HG03103 (cell line): Measurements from ENCODE around the gene PSKH1.
"Not testable (repeated sequence)": the region's sequence is repeated elsewhere in the genome, so short reads cannot be mapped to it uniquely, and the experiment has no call there.

Experiments used
- ATAC-seq: cut with Tn5 transposase; IDR thresholded peaks from one replicate; pipeline ENCODE4 v1.9.1; 2021; ENCODE audit warnings: low read depth; ENCODE audit not compliant: unreplicated experiment

The PSKH1 gene

GRCh38 chr16:67972285-67972684, 79.2 kb downstream of the PSKH1 start:
- not testable (repeated sequence) for ATAC-seq

GRCh38 chr16:67975321-67976105, 82.5 kb downstream of the PSKH1 start:
- no peak for ATAC-seq

GRCh38 chr16:67976205-67976604, 83.2 kb downstream of the PSKH1 start:
- no peak for ATAC-seq

GRCh38 chr16:67977005-67977404, 84.0 kb downstream of the PSKH1 start:
- ATAC-seq, result no peak

GRCh38 chr16:67977469-67978227, 84.6 kb downstream of the PSKH1 start:
- ATAC-seq, result no peak
